Brain microvascular endothelial cell (primary cell): ENCODE results near the gene TFR2.

Experiments
- DNase-seq: peaks from one replicate; pipeline ENCODE4 v3.0.0-alpha.2; 2020
- H3K27ac ChIP-seq: fragments of 250-450 bp; sonication (Bioruptor Pico); 2 replicates; pipeline ENCODE4 v1.5.1; 2020; ENCODE audit warnings: mild to moderate bottlenecking, moderate library complexity
- H3K27me3 ChIP-seq: fragments of 250-450 bp; sonication (Bioruptor Pico); replicated peaks from 2 replicates; pipeline ENCODE4 v1.5.1; 2020; ENCODE audit warnings: mild to moderate bottlenecking
- H3K36me3 ChIP-seq: fragments of 250-450 bp; sonication (Bioruptor Pico); replicated peaks from 2 replicates; pipeline ENCODE4 v1.5.1; 2020; ENCODE audit warnings: mild to moderate bottlenecking
- H3K4me3 ChIP-seq: 2 replicates; pipeline ENCODE4 v1.5.1; 2011; ENCODE audit warnings: low read depth, mild to moderate bottlenecking, control low read depth, low read length, moderate library complexity
- in situ Hi-C: cut with HindIII; loops from 2 replicates; pipeline ENCODE4 v1.10.0; 2017; ENCODE audit warnings: low sequenced_read_pairs, low pct_ligation_motif_present
- TF ChIP-seq, protein P1 (sequence below): IDR thresholded peaks from 2 replicates; pipeline ENCODE4 v1.5.1; 2011; ENCODE audit warnings: low read depth, mild to moderate bottlenecking, moderate library complexity, low read length, control low read depth, inconsistent platforms; ENCODE audit errors: missing control alignments

TFR2 gene

DNA sequence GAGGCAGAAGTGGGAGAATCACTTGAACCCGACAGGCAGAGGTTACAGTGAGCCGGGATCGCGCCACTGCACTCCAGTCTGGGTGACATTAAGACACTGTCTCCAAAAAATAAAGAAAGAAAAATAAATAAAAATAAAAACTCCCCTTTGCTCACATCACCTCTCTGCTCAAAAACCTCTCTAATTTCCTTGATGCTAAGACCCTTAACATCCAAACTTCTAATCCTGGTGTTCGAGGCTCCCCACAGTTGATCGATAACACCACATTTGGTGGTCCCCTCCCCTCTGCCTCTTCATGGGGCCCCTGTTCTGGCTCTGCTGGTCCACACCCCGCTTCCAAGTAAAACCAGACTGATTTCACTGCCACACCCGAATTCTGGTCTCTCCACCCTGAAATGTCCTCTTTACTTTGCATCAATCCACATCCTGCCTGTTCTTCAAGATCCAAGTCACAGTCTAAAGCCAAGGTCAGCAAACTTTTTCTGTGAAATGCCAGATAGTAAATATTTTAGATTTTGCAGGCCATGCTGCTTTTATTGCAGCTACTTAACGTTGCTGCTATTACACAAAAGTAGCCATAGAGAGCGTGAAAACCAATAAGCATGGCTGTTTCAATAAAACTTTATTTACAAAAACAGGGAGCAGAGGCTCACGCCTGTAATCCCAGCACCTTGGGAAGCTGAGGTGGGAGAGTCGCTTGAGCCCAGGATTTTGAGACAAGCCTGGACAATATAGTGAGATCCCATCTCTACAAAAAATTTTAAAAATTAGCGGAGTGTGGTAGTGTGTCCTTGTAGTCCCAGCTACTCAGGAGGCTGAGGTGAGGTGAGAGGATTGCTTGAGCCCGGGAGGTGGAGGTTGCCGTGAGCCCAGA lies 17.2 kb downstream of the TFR2 start:
- TF ChIP-seq, protein P1, sequence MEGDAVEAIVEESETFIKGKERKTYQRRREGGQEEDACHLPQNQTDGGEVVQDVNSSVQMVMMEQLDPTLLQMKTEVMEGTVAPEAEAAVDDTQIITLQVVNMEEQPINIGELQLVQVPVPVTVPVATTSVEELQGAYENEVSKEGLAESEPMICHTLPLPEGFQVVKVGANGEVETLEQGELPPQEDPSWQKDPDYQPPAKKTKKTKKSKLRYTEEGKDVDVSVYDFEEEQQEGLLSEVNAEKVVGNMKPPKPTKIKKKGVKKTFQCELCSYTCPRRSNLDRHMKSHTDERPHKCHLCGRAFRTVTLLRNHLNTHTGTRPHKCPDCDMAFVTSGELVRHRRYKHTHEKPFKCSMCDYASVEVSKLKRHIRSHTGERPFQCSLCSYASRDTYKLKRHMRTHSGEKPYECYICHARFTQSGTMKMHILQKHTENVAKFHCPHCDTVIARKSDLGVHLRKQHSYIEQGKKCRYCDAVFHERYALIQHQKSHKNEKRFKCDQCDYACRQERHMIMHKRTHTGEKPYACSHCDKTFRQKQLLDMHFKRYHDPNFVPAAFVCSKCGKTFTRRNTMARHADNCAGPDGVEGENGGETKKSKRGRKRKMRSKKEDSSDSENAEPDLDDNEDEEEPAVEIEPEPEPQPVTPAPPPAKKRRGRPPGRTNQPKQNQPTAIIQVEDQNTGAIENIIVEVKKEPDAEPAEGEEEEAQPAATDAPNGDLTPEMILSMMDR = no peak
- in situ Hi-C loops = no loop called here
- DNase-seq = no peak
- H3K4me3 ChIP-seq = no peak overlapping the region
- H3K27me3 ChIP-seq = no peaks in the 10 kb centered on the region
- no peaks in the 10 kb centered on the region for H3K36me3 ChIP-seq
- no peak overlapping the region for H3K27ac ChIP-seq

DNA sequence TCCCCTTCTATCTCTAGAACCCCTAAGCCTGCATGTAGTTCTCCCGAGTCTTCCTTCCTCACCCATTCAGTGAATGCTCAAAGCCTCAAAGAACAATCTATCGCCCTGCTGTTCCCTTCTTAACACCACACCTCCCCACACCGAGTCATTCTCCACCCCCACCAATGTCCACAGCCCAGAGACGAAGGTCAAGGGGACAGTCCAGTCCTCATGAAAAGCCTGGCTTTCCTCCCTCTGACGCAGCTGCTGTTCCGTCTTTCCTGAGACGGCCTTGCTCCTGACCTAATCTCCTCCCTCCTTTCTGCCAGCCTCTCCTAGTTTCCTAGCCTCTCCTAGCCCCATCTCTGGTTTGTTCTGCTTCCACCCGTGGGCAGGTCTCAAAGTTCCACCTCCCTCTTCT lies 19.8 kb downstream of the TFR2 start:
- Histone ChIP-seq H3K4me3 (no peak overlapping the region), H3K27me3 (no peaks in the 10 kb centered on the region), H3K36me3 (no peaks in the 10 kb centered on the region), H3K27ac (no peak overlapping the region)
- DNase-seq = no peak
- TF ChIP-seq, protein P1 = no peak
- in situ Hi-C loops = no loop called here

DNA sequence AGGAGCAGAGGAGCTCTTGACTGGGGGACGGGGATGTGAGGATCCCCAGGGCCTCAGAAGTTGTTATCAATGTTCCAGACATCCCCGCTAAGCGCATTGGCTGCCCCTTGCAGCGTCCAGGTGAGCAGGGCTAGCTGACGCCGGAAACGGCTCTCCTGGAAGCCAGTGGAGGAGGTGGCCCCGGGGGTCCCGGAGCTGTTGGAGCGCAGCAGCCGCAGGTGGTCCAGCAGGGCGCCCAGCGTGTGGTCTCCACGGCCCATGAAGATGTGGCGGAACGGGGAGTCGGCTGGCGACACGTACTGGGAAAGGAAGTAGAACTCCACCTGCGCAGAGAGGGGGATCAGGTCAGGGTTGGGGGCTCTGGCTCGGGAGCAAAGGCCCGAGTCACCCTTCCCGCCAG lies 20.5 kb downstream of the TFR2 start:
- H3K4me3 ChIP-seq = no peak overlapping the region
- TF ChIP-seq, protein P1 = no peak
- H3K36me3 ChIP-seq = no peaks in the 10 kb centered on the region
- no peak overlapping the region for H3K27ac ChIP-seq
- in situ Hi-C loops = no loop called here
- no peaks in the 10 kb centered on the region for H3K27me3 ChIP-seq
- no peak for DNase-seq

DNA sequence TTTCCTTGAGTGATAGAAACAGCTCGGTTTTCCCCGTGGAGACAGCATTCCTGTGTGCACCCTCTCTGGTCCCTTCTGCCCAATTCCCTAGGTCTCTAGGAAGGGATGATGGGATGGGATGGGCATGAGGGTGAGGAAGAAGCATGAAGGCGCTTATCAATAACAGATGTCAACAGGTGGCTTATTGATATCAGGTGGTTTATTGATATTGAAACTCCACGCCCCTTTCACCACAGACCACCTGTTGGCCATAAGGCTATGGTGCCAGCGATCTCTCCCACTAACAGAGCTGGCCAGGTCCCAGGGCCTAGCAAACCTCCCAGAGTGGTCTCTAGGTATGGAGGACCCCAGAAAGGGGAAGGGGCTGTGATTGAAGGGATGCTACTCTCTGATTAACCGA lies 21.1 kb downstream of the TFR2 start:
- Histone ChIP-seq H3K27ac (no peak overlapping the region), H3K27me3 (no peaks in the 10 kb centered on the region), H3K36me3 (no peaks in the 10 kb centered on the region), H3K4me3 (no peak overlapping the region)
- DNase-seq = no peak
- in situ Hi-C loops = no loop called here
- TF ChIP-seq, protein P1 = no peak

DNA sequence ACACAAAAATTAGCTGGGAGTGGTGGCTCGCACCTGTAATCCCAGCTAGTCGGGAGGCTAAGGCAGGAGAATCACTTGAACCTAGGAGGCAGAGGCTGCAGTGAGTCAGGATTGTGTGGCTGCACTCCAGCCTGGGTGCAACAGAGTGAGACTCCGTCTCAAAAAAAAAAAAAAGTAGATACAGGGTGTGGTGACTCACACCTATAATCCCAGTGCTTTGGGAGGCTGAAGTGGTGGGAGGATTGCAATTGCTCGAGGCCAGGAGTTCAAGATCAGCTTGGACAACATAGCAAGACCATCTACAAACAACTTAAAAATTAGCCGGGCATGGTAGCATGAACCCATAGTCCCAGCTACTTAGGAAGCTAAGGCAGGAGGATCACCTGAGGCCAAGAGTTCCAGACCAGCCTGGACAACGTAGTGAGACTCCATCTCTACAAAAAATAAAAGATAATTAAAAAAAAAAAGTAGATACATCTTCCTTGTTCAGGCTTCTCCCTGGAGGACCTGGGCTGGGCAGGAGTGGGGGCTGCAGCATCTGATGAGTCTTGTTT lies 27.0 kb downstream of the TFR2 start:
- TF ChIP-seq, protein P1 = no peak
- Histone ChIP-seq H3K4me3 (no peak overlapping the region), H3K27ac (no peak overlapping the region), H3K36me3 (no peaks in the 10 kb centered on the region), H3K27me3 (no peaks in the 10 kb centered on the region)
- in situ Hi-C loops = no loop called here
- no peak for DNase-seq
